ENCODE measurements around the gene CACNA1A.

CACNA1A gene

GRCh38 chr19:13300421-13301030 is 205.8 kb downstream of the CACNA1A start:
- H3K27me3 ChIP-seq (ENCODE audit: low read length): no peaks in the 10 kb centered on the region
- no peaks in the 10 kb centered on the region for H3K36me3 ChIP-seq (ENCODE audit: low read length)
- no peak overlapping the region for H3K4me2 ChIP-seq (ENCODE audit: low read depth, low read length, poor library complexity, severe bottlenecking)
- H3K79me2 ChIP-seq (ENCODE audit: insufficient read depth, low read length): no peaks in the 10 kb centered on the region
- H3K9me3 ChIP-seq (ENCODE audit: insufficient read depth, low read length): no peaks in the 10 kb centered on the region
- H3F3A ChIP-seq (ENCODE audit: insufficient read depth): no peaks in the 10 kb centered on the region
- no peaks in the 10 kb centered on the region for H3K9me2 ChIP-seq (replicated peaks; ENCODE audit: insufficient read depth, low read length)
- H3K27ac ChIP-seq (ENCODE audit: low read depth, low read length): no peak overlapping the region
- no peak overlapping the region for H3K4me3 ChIP-seq (ENCODE audit: insufficient read depth, low read length, poor library complexity, severe bottlenecking)
- no peaks in the 10 kb centered on the region for H4K20me1 ChIP-seq (ENCODE audit: low read depth, low read length)
- TF ChIP-seq EZH2phosphoT487 (conservative IDR thresholded peaks at IDR 0.05; ENCODE audit: low read length): no peak
- TF ChIP-seq, protein P1, sequence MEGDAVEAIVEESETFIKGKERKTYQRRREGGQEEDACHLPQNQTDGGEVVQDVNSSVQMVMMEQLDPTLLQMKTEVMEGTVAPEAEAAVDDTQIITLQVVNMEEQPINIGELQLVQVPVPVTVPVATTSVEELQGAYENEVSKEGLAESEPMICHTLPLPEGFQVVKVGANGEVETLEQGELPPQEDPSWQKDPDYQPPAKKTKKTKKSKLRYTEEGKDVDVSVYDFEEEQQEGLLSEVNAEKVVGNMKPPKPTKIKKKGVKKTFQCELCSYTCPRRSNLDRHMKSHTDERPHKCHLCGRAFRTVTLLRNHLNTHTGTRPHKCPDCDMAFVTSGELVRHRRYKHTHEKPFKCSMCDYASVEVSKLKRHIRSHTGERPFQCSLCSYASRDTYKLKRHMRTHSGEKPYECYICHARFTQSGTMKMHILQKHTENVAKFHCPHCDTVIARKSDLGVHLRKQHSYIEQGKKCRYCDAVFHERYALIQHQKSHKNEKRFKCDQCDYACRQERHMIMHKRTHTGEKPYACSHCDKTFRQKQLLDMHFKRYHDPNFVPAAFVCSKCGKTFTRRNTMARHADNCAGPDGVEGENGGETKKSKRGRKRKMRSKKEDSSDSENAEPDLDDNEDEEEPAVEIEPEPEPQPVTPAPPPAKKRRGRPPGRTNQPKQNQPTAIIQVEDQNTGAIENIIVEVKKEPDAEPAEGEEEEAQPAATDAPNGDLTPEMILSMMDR (IDR thresholded peaks at IDR 0.05; ENCODE audit: insufficient read depth, low read length, poor library complexity, severe bottlenecking): no peak
- H2AFZ ChIP-seq (ENCODE audit: low read depth, low read length, severe bottlenecking): no peak overlapping the region
- H3K9ac ChIP-seq (ENCODE audit: low read length): no peak overlapping the region

- H3K79me2 ChIP-seq (ENCODE audit: insufficient read depth, low read length): no peaks in the 10 kb centered on the region
These were observed 206.4 kb downstream of the CACNA1A start for GRCh38 chr19:13299838-13300237.

DNA sequence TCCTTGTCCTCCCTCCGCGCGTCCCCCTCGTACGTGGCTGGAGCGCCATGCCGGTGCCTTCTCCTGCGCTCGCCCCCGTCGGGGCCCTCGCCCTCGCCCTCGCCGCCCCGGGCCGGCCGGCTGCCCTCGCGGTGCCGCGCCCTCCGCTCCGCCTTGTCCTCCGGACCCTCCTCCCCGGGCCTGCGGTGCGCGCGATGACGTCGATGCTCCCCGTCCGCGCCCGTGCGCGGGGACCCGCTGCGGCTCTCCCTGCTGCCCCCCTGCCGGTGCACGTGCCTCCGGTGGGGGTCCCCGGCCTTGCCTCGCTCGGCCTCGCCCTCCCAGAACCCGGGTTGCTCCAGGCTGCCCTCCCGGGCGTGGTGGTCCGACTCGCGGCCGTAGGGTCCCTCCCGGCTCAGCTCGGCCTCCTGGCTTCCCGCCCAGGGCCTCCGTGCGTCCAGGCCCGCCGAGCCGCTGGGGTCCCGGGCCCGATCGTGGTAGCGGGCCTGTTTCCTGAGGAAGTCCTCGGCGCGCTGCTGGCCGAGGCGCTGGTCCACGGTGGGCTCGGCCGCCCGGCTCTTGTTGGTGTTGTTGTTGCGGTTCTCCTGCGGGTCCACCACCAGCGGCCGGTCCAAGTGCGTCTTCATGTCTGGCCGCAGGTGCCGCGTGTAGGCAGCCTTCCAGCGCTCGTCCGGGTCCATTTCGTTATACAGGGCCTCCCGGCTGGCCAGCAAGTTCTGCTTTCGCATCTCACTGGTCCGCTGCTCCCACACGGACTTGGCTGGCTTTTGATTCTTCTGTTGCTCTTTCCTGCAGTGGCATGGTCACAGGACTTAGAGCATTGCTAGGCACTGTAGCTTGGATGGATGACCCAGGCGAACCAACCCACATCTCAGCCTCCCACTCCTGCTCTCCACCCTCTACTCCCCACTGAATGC is 207.5 kb downstream of the CACNA1A start:
- no peaks in the 10 kb centered on the region for H3K9me3 ChIP-seq (ENCODE audit: insufficient read depth, low read length)
- H3F3A ChIP-seq (ENCODE audit: insufficient read depth): no peaks in the 10 kb centered on the region
- no peaks in the 10 kb centered on the region for H3K79me2 ChIP-seq (ENCODE audit: insufficient read depth, low read length)
- no peak overlapping the region for H3K27ac ChIP-seq (ENCODE audit: low read depth, low read length)
- H3K4me2 ChIP-seq (ENCODE audit: low read depth, low read length, poor library complexity, severe bottlenecking): no peak overlapping the region
- no peaks in the 10 kb centered on the region for H3K9me2 ChIP-seq (replicated peaks; ENCODE audit: insufficient read depth, low read length)
- H3K9ac ChIP-seq (ENCODE audit: low read length): no peak overlapping the region
- no peaks in the 10 kb centered on the region for H3K36me3 ChIP-seq (ENCODE audit: low read length)
- H4K20me1 ChIP-seq (ENCODE audit: low read depth, low read length): no peaks in the 10 kb centered on the region
- no peaks in the 10 kb centered on the region for H3K27me3 ChIP-seq (ENCODE audit: low read length)
- H2AFZ ChIP-seq (ENCODE audit: low read depth, low read length, severe bottlenecking): no peak overlapping the region
- no peak for TF ChIP-seq EZH2phosphoT487 (conservative IDR thresholded peaks at IDR 0.05; ENCODE audit: low read length)
- TF ChIP-seq, protein P1 (IDR thresholded peaks at IDR 0.05; ENCODE audit: insufficient read depth, low read length, poor library complexity, severe bottlenecking): no peak
- H3K4me3 ChIP-seq (ENCODE audit: insufficient read depth, low read length, poor library complexity, severe bottlenecking): no peak overlapping the region

More at GRCh38 chr19:13299838-13300237, 206.4 kb downstream of the CACNA1A start:
- no peak overlapping the region for H3K27ac ChIP-seq (ENCODE audit: low read depth, low read length)
- TF ChIP-seq, protein P1 (IDR thresholded peaks at IDR 0.05; ENCODE audit: insufficient read depth, low read length, poor library complexity, severe bottlenecking): no peak
- TF ChIP-seq EZH2phosphoT487 (conservative IDR thresholded peaks at IDR 0.05; ENCODE audit: low read length): no peak
- no peak overlapping the region for H3K9ac ChIP-seq (ENCODE audit: low read length)
- no peaks in the 10 kb centered on the region for H3F3A ChIP-seq (ENCODE audit: insufficient read depth)
- H3K9me3 ChIP-seq (ENCODE audit: insufficient read depth, low read length): no peaks in the 10 kb centered on the region
- H4K20me1 ChIP-seq (ENCODE audit: low read depth, low read length): no peaks in the 10 kb centered on the region
- H3K9me2 ChIP-seq (replicated peaks; ENCODE audit: insufficient read depth, low read length): no peaks in the 10 kb centered on the region
- H3K27me3 ChIP-seq (ENCODE audit: low read length): no peaks in the 10 kb centered on the region
- no peak overlapping the region for H3K4me2 ChIP-seq (ENCODE audit: low read depth, low read length, poor library complexity, severe bottlenecking)
- H3K4me3 ChIP-seq (ENCODE audit: insufficient read depth, low read length, poor library complexity, severe bottlenecking): no peak overlapping the region
- no peak overlapping the region for H2AFZ ChIP-seq (ENCODE audit: low read depth, low read length, severe bottlenecking)
- no peaks in the 10 kb centered on the region for H3K36me3 ChIP-seq (ENCODE audit: low read length)

All from SU-DHL-6 (cell line).